OCI-LY7 (cell line): Measurements from ENCODE around the gene SLC6A7. TPM values are rescaled to one million over a fixed set of nuclear protein-coding genes. Genes with fewer than 3 reads are reported as not detected.

ENCODE experiments used
- BruUV-seq: library from RNA; stranded (reverse); fragments of 400-500 nt; replicated peaks from 2 replicates; lab custom pipeline; 2021; lab: Mats Ljungman, UMichigan
- CTCF ChIA-PET: fragments of 300-600 bp; sonication (Branson Sonifier 250); formaldehyde crosslinking; loops from one replicate; lab custom pipeline; 2022; ENCODE audit warnings: antibody characterized with exemption; ENCODE audit not compliant: unreplicated experiment; lab: Charles Lee
- POLR2A ChIA-PET: fragments of 300-600 bp; sonication (Branson Sonifier 250); formaldehyde crosslinking; loops from one replicate; lab custom pipeline; 2022; ENCODE audit warnings: antibody characterized with exemption; lab: Charles Lee
- DNase-seq: peaks from one replicate; pipeline ENCODE4 v3.0.0-alpha.2; 2015; ENCODE audit warnings: low spot score
- H2AFZ ChIP-seq: fragments of 200-600 bp; sonication (generic), shearing (Covaris generic); 2 replicates; pipeline ENCODE4 v1.6.1; 2014; ENCODE audit warnings: mild to moderate bottlenecking, antibody characterized with exemption, low read length, moderate library complexity
- H3K27ac ChIP-seq: fragments of 200-600 bp; sonication (generic); 2 replicates; pipeline ENCODE4 v1.5.1; 2014; ENCODE audit warnings: mixed run types, low read depth, mild to moderate bottlenecking, moderate library complexity, low read length, inconsistent platforms; ENCODE audit not compliant: poor library complexity, severe bottlenecking
- H3K36me3 ChIP-seq: fragments of 200-600 bp; sonication (generic); 2 replicates; pipeline ENCODE4 v1.6.1; 2014; ENCODE audit warnings: mild to moderate bottlenecking, antibody characterized with exemption, low read length, moderate library complexity, mixed read lengths; ENCODE audit not compliant: insufficient read depth
- H3K4me1 ChIP-seq: fragments of 200-600 bp; sonication (generic); 2 replicates; pipeline ENCODE4 v1.5.1; 2014; ENCODE audit warnings: mild to moderate bottlenecking, low read length; ENCODE audit not compliant: insufficient read depth, poor library complexity, severe bottlenecking
- H3K4me2 ChIP-seq: fragments of 200-600 bp; sonication (generic); 2 replicates; pipeline ENCODE4 v1.6.1; 2014; ENCODE audit warnings: mild to moderate bottlenecking, low read length
- H3K4me3 ChIP-seq: fragments of 200-600 bp; sonication (generic); 2 replicates; pipeline ENCODE4 v1.5.1; 2014; ENCODE audit warnings: mild to moderate bottlenecking, low read depth, low read length; ENCODE audit not compliant: poor library complexity, severe bottlenecking
- H3K79me2 ChIP-seq: fragments of 200-600 bp; sonication (generic); 2 replicates; pipeline ENCODE4 v1.6.1; 2016; ENCODE audit warnings: low read depth, mild to moderate bottlenecking, low read length, moderate library complexity, mixed read lengths; ENCODE audit not compliant: insufficient read depth
- H3K9me2 ChIP-seq: fragments of 200-600 bp; sonication (generic); 2 replicates; pipeline ENCODE4 v1.6.1; 2016; ENCODE audit warnings: mild to moderate bottlenecking, low read length, mixed read lengths; ENCODE audit not compliant: insufficient read depth
- H3K9me3 ChIP-seq: fragments of 200-600 bp; sonication (generic); 2 replicates; pipeline ENCODE4 v1.6.1; 2014; ENCODE audit warnings: mild to moderate bottlenecking, mixed run types, low read length, mixed read lengths
- H4K20me1 ChIP-seq: fragments of 200-600 bp; sonication (generic); 2 replicates; pipeline ENCODE4 v1.6.1; 2014; ENCODE audit warnings: mild to moderate bottlenecking, antibody characterized with exemption, low read length, moderate library complexity, mixed read lengths; ENCODE audit not compliant: insufficient read depth
- EZH2phosphoT487 ChIP-seq: fragments of 200-600 bp; sonication (generic); IDR thresholded peaks from 2 replicates; pipeline ENCODE4 v1.6.1; 2018; ENCODE audit warnings: low read depth, borderline replicate concordance, mild to moderate bottlenecking, mixed run types, antibody characterized with exemption, low read length, moderate library complexity, mixed read lengths
- intact Hi-C: fragments of 100-400 bp; cut with micrococcal nuclease; formaldehyde crosslinking; loops from one replicate; pipeline ENCODE4 v1.10.0; 2022; ENCODE audit not compliant: unreplicated experiment
- total RNA-seq, 2 experiments: library from RNA; depleted of rRNA in 1 of 2; stranded (reverse); fragments of >200 nt in 1 of 2; shearing (Covaris generic) in 1 of 2; gene quantifications; 2 replicates each; pipeline ENCODE4 v1.2.3, GENCODE V29; 2014 to 2022
- TF ChIP-seq, protein P1 (sequence below): fragments of 200-600 bp; sonication (generic); conservative IDR thresholded peaks from 2 replicates; pipeline ENCODE4 v1.5.1; 2014; ENCODE audit warnings: mild to moderate bottlenecking, antibody characterized with exemption, low read length, moderate library complexity, mixed read lengths

The SLC6A7 gene
- total RNA-seq, 2 experiments from 2014 or later: not detected

DNA sequence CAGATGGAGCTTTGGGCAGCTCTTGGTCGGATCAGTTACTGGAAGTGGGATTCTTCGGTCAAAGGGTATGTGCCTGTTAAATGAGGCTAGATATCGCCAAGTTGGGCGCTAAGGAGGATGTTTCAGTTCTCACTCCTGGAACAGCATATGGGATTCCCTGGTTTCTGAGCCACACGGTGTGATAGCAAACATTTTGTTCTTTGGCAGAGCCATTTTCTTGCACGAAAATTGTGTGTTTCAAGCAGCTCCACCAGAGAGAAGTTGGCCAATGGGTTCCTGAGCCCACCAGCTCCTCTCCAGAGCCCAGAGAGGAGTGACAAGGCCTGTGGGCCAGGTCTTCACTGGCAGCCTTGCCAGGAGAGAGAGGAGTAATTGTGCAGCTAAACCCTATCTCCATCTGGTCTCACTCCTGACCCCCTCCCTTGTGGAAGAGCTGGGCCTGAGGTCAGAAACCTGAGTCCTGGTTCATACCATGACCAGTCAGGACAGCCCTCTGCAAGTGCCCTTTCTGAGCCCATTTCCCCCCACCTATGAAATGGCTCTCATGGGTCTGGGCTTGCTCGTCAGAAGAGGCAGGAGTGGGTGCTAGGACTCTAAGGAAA, 10.7 kb upstream of the SLC6A7 start:
- no peak overlapping the region for H3K27ac ChIP-seq
- H3K4me2 ChIP-seq: no peak overlapping the region
- no TSS peak for BruUV-seq
- H3K4me3 ChIP-seq: no peak overlapping the region
- H4K20me1 ChIP-seq: no peaks in the 10 kb centered on the region
- H2AFZ ChIP-seq: no peak overlapping the region
- intact Hi-C loops: no loop called here
- H3K79me2 ChIP-seq: no peaks in the 10 kb centered on the region
- H3K9me2 ChIP-seq: no peaks in the 10 kb centered on the region
- DNase-seq: no peak
- H3K4me1 ChIP-seq: no peaks in the 10 kb centered on the region
- CTCF ChIA-PET: no interaction called here
- POLR2A ChIA-PET: no interaction called here
- H3K36me3 ChIP-seq: no peaks in the 10 kb centered on the region
- H3K9me3 ChIP-seq: no peaks in the 10 kb centered on the region
- TF ChIP-seq, protein P1, sequence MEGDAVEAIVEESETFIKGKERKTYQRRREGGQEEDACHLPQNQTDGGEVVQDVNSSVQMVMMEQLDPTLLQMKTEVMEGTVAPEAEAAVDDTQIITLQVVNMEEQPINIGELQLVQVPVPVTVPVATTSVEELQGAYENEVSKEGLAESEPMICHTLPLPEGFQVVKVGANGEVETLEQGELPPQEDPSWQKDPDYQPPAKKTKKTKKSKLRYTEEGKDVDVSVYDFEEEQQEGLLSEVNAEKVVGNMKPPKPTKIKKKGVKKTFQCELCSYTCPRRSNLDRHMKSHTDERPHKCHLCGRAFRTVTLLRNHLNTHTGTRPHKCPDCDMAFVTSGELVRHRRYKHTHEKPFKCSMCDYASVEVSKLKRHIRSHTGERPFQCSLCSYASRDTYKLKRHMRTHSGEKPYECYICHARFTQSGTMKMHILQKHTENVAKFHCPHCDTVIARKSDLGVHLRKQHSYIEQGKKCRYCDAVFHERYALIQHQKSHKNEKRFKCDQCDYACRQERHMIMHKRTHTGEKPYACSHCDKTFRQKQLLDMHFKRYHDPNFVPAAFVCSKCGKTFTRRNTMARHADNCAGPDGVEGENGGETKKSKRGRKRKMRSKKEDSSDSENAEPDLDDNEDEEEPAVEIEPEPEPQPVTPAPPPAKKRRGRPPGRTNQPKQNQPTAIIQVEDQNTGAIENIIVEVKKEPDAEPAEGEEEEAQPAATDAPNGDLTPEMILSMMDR: no peak
- no peak for TF ChIP-seq EZH2phosphoT487

DNA sequence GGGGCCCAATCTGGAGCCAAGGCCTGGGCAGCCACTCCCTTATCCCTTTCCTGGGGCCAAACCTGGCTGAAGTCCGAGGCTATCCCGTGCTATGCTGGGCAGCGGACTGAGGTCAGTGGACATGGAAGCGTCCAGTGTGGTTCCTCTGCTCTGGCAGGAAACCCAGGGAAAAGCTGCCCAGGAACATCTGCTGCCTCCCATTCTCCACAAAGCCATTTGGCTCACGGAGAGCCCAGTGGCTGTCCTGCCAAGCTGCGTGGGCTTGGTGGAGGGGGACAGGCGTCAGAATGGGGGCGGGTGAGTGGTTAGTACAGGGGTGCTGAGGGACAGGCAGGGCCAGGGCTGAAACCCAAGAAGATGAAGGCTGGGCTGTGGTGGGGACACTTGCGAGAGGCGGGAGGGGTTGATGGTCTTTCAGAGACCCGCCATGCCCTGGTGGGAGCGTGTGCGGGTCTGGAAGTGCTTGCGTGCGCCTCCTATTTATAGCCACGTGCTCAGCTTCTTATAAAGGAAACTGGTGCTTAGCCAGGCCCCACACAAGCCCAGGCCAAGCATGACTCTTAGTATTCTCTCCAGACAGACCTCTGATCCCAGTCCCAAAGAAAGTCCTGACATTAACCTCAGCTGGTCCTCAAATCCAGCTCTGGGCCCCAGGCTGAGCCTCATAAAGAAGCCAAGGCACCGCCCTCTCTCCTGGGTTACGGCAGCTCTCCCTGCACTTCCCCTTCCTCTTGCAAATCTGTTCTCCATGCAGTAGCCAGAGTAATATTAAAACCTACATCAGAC, 9.4 kb upstream of the SLC6A7 start:
- CTCF ChIA-PET: no interaction called here
- intact Hi-C loops: no loop called here
- BruUV-seq: no TSS peak
- no peaks in the 10 kb centered on the region for H3K4me1 ChIP-seq
- no peak for DNase-seq
- H3K4me3 ChIP-seq: no peak overlapping the region
- H2AFZ ChIP-seq: no peak overlapping the region
- no peaks in the 10 kb centered on the region for H3K79me2 ChIP-seq
- POLR2A ChIA-PET: interaction anchor here (0.5 kb wide), 1 partner anchor 121 kb away, joined by 3 read pairs; no protein-coding TSS in a partner anchor
- H3K4me2 ChIP-seq: no peak overlapping the region
- TF ChIP-seq EZH2phosphoT487: no peak
- TF ChIP-seq, protein P1: no peak
- no peaks in the 10 kb centered on the region for H3K9me3 ChIP-seq
- no peaks in the 10 kb centered on the region for H3K36me3 ChIP-seq
- no peaks in the 10 kb centered on the region for H3K9me2 ChIP-seq
- H3K27ac ChIP-seq: no peak overlapping the region
- no peaks in the 10 kb centered on the region for H4K20me1 ChIP-seq

DNA sequence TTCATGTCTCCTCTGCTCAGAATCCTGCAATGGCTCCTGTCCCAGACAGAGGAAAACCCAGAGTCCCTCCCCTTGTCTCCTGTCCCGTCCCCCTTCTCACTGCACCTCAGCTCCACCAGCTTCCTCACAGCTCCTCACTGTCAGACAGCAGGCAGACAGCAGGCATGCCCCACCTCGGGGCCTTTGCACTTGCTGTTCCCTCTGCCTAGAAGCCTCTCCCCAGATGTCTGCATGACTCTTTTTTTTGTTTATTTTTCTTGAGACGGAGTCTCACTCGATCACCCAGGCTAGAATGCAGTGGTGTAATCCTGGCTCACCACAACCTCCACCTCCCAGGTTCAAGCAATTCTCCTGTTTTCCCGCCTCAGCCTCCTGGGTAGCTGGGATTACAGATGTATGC, 8.8 kb upstream of the SLC6A7 start:
- no peak for TF ChIP-seq EZH2phosphoT487
- TF ChIP-seq, protein P1: no peak

More for the DNA sequence above, 8.8 kb upstream of the SLC6A7 start:
- BruUV-seq: no TSS peak
- Histone ChIP-seq H3K4me3 (no peak overlapping the region), H3K79me2 (no peaks in the 10 kb centered on the region), H2AFZ (no peak overlapping the region), H3K4me2 (no peak overlapping the region), H3K4me1 (no peaks in the 10 kb centered on the region), H3K27ac (no peak overlapping the region), H3K9me2 (no peaks in the 10 kb centered on the region), H3K36me3 (no peaks in the 10 kb centered on the region), H3K9me3 (no peaks in the 10 kb centered on the region), H4K20me1 (no peaks in the 10 kb centered on the region)
- POLR2A ChIA-PET: no interaction called here
- DNase-seq: no peak
- intact Hi-C loops: no loop called here
- CTCF ChIA-PET: interaction anchor here (1.1 kb wide), 1 partner anchor 37 kb away, joined by 3 read pairs; no protein-coding TSS in a partner anchor
